SK-N-SH (cell line): ENCODE results near the gene DENND1A. TPM values are rescaled to one million over a fixed set of nuclear protein-coding genes. Genes with fewer than 3 reads are reported as not detected.

ENCODE experiments used
- CTCF ChIA-PET: fragments of 300-600, 350-600 bp; formaldehyde crosslinking; extraction: SDS; loops from one replicate; lab custom pipeline; 2021; lab: Yijun Ruan, JAX
- POLR2A ChIA-PET: fragments of 350-600 bp; sonication (Branson Sonifier 250); formaldehyde crosslinking; extraction: SDS; loops from one replicate; lab custom pipeline; 2020; ENCODE audit warnings: antibody characterized with exemption, inconsistent platforms; lab: Yijun Ruan, JAX
- DNase-seq: peaks from one replicate; pipeline ENCODE4 v3.0.0; 2012
- H2AFZ ChIP-seq: fragments of 200-600 bp; sonication (generic); 2 replicates; pipeline ENCODE4 v1.8.1; 2016; ENCODE audit warnings: antibody characterized with exemption, mild to moderate bottlenecking, low read depth
- H3F3A ChIP-seq: fragments of 200-600 bp; sonication (generic); replicated peaks from 2 replicates; pipeline ENCODE3; 2016; ENCODE audit warnings: antibody characterized with exemption, mild to moderate bottlenecking; ENCODE audit not compliant: insufficient read depth
- H3K27ac ChIP-seq, 2 experiments: fragments of 200-500 bp in 1 of 2; fragments of 200-600 bp in 1 of 2; sonication (Bioruptor generic) in 1 of 2; sonication (generic), shearing (Covaris generic) in 1 of 2; 2 replicates each; pipeline versions ENCODE4 v1.5.1 to v1.6.1; 2014 to 2016; ENCODE audit warnings: low read depth in 2 of 2, inconsistent platforms in 1 of 2, low read length in 1 of 2, mild to moderate bottlenecking in 1 of 2, mixed read lengths in 1 of 2
- H3K27me3 ChIP-seq: fragments of 200-600 bp; sonication (generic), shearing (Covaris generic); 2 replicates; pipeline ENCODE4 v1.6.1; 2016; ENCODE audit warnings: mixed run types; ENCODE audit not compliant: insufficient read depth
- H3K36me3 ChIP-seq, 2 experiments: fragments of 200-500 bp in 1 of 2; fragments of 200-600 bp in 1 of 2; sonication (Bioruptor generic) in 1 of 2; sonication (generic) in 1 of 2; replicated peaks in 1 of 2; 2 replicates each; pipeline versions ENCODE3 to v1.5.1; 2014 to 2016; ENCODE audit warnings: low read length in 1 of 2, mild to moderate bottlenecking in 1 of 2; ENCODE audit not compliant: insufficient read depth in 2 of 2, control insufficient read depth in 1 of 2
- H3K4me1 ChIP-seq, 2 experiments: fragments of 200-500 bp in 1 of 2; fragments of 200-600 bp in 1 of 2; sonication (Bioruptor generic) in 1 of 2; sonication (generic), shearing (Covaris generic) in 1 of 2; 2 replicates each; pipeline versions ENCODE4 v1.5.1 to v1.6.1; 2014 to 2016; ENCODE audit warnings: low read depth in 1 of 2, low read length in 1 of 2, mixed run types in 1 of 2; ENCODE audit not compliant: insufficient read depth in 2 of 2, control insufficient read depth in 1 of 2
- H3K4me2 ChIP-seq: fragments of 200-600 bp; sonication (generic), shearing (Covaris generic); 2 replicates; pipeline ENCODE4 v1.6.1; 2017; ENCODE audit warnings: mixed run types
- H3K4me3 ChIP-seq, 2 experiments: fragments of 200-500 bp in 1 of 2; fragments of 200-600 bp in 1 of 2; sonication (Bioruptor generic) in 1 of 2; sonication (generic), shearing (Covaris generic) in 1 of 2; 2 replicates each; pipeline versions ENCODE4 v1.5.1 to v1.8.1; 2014 to 2016; ENCODE audit warnings: low read depth in 2 of 2, inconsistent platforms in 1 of 2, low read length in 1 of 2, mild to moderate bottlenecking in 1 of 2, mixed read lengths in 1 of 2, moderate library complexity in 1 of 2
- H3K79me2 ChIP-seq: fragments of 200-600 bp; sonication (generic); 2 replicates; pipeline ENCODE4 v1.8.1; 2017; ENCODE audit warnings: mild to moderate bottlenecking; ENCODE audit not compliant: insufficient read depth
- H3K9ac ChIP-seq: fragments of 200-600 bp; sonication (generic); 2 replicates; pipeline ENCODE4 v1.6.1; 2017; ENCODE audit warnings: mixed run types
- H3K9me2 ChIP-seq: fragments of 200-600 bp; sonication (generic); 2 replicates; pipeline ENCODE4 v1.6.1; 2017; ENCODE audit warnings: mixed run types
- H3K9me3 ChIP-seq: fragments of 200-600 bp; sonication (generic); 2 replicates; pipeline ENCODE4 v1.6.1; 2017; ENCODE audit warnings: mixed run types, mild to moderate bottlenecking, moderate library complexity
- H4K20me1 ChIP-seq: fragments of 200-600 bp; sonication (generic); 2 replicates; pipeline ENCODE4 v1.6.1; 2017; ENCODE audit warnings: mild to moderate bottlenecking, mixed run types; ENCODE audit not compliant: insufficient read depth
- CHD2 ChIP-seq: fragments of 150-350 bp; IDR thresholded peaks from 2 replicates; pipeline ENCODE4 v1.6.1; 2018; ENCODE audit warnings: low read length; ENCODE audit not compliant: partially characterized antibody
- EP300 ChIP-seq, 2 experiments: IDR thresholded peaks; 2 replicates each; pipeline versions ENCODE4 v1.4.0 to v1.6.1; 2012; ENCODE audit warnings: borderline replicate concordance in 1 of 2, low read depth in 1 of 2, low read length in 1 of 2
- FOXJ3 ChIP-seq: sonication (generic); formaldehyde crosslinking; IDR thresholded peaks from 2 replicates; pipeline ENCODE4 v1.5.1; 2020; ENCODE audit warnings: mild to moderate bottlenecking, missing genetic modification reagents
- JUND ChIP-seq: IDR thresholded peaks from 2 replicates; pipeline ENCODE4 v1.4.0; 2012
- POLR2AphosphoS5 ChIP-seq: IDR thresholded peaks from 2 replicates; pipeline ENCODE4 v1.6.1; 2012; ENCODE audit warnings: low read depth, low read length
- RCOR1 ChIP-seq: fragments of 150-350 bp; IDR thresholded peaks from 2 replicates; pipeline ENCODE4 v1.6.1; 2017; ENCODE audit warnings: antibody characterized with exemption, low read length
- TEAD4 ChIP-seq: IDR thresholded peaks from 2 replicates; pipeline ENCODE4 v1.4.0; 2012; ENCODE audit warnings: mild to moderate bottlenecking, borderline replicate concordance; ENCODE audit not compliant: insufficient read depth
- YY1 ChIP-seq: IDR thresholded peaks from 2 replicates; pipeline ENCODE4 v1.4.0; 2012; ENCODE audit warnings: low read depth, mild to moderate bottlenecking
- WGBS: methylation state at CpG from one replicate; pipeline ENCODE4 v1.1.6; 2017; ENCODE audit warnings: low lambda C conversion rate; 5-methylcytosine and 5-hydroxymethylcytosine counted together
- polyA plus RNA-seq, 3 experiments: library from polyadenylated mRNA; depleted of rRNA; stranded (reverse); fragments of >200 nt; gene quantifications; 2 replicates each; pipeline ENCODE4 v1.2.3, GENCODE V29; 2012
- TF ChIP-seq, protein P1 (sequence below): IDR thresholded peaks from 2 replicates; pipeline ENCODE4 v1.4.0; 2012; ENCODE audit warnings: low read depth
- TF ChIP-seq, protein P2 (sequence below): fragments of 200-600 bp; sonication (generic); IDR thresholded peaks from 2 replicates; pipeline ENCODE4 v1.6.1; 2017; ENCODE audit warnings: antibody characterized with exemption, mild to moderate bottlenecking, moderate library complexity
- TF ChIP-seq, protein P3 (sequence below): IDR thresholded peaks from 2 replicates; pipeline ENCODE4 v1.4.0; 2012; ENCODE audit warnings: low read depth, borderline replicate concordance
- TF ChIP-seq, protein P4 (sequence below): IDR thresholded peaks from 2 replicates; pipeline ENCODE4 v1.4.0; 2012; ENCODE audit warnings: low read depth, borderline replicate concordance

The DENND1A gene
- polyA plus RNA-seq, 1 of the 3 experiments (the other 2 are of a cell fraction): 25.4 TPM

DNA sequence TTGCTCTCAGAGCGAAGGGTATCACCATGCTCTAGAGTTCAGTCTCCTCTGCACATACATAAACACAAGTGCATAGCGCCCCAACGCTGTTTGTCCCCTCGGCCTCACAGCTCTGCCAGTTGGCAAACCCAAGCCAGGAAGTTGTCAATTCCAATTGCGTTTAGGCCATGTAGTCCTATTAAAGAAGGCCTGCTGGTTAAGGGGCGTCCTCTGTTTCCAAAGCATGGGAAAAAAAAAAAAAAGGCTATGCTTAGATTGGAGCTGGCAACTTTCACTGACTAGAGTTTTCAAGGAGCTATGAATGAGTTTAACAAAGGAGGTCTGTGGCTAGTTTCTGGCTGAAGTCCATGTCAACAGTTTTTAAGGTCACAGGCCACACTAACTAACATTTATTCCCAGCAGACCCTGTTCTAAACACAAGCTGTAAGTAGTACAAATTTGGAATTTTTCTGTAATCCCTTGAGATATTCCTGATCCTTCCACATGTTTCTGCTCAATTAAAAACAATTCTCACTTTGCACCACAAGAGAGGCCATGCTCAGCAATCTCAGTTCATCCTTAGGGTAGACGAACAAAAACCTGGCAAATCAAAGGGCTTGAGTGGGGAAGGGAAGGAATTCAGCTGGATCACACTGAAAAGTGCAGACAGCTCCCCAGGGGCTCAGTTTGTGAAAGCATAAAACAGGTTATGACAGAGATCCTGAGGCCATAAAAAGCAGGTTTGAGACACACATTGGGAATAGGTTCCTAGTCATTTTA is 187.7 kb downstream of the DENND1A start:
- Histone ChIP-seq H3K4me3 (no peak overlapping the region), H3K27me3 (no peaks in the 10 kb centered on the region), H3K36me3 (no peaks in the 10 kb centered on the region), H3K4me2 (no peak overlapping the region), H3K9me3 (no peaks in the 10 kb centered on the region), H2AFZ (no peak overlapping the region), H3K4me1 (peaks cover 0 to 3% of the 10 kb centered on the region in 2 experiments; a peak in 2 of 4 replicates), H3K27ac (no peak overlapping the region), H3K9ac (no peak overlapping the region), H4K20me1 (no peaks in the 10 kb centered on the region), H3K9me2 (no peaks in the 10 kb centered on the region), H3F3A (no peaks in the 10 kb centered on the region), H3K79me2 (no peaks in the 10 kb centered on the region)
- TF ChIP-seq, protein P1, sequence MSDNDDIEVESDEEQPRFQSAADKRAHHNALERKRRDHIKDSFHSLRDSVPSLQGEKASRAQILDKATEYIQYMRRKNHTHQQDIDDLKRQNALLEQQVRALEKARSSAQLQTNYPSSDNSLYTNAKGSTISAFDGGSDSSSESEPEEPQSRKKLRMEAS: no peak
- TF ChIP-seq RCOR1: no peak
- TF ChIP-seq, protein P2, sequence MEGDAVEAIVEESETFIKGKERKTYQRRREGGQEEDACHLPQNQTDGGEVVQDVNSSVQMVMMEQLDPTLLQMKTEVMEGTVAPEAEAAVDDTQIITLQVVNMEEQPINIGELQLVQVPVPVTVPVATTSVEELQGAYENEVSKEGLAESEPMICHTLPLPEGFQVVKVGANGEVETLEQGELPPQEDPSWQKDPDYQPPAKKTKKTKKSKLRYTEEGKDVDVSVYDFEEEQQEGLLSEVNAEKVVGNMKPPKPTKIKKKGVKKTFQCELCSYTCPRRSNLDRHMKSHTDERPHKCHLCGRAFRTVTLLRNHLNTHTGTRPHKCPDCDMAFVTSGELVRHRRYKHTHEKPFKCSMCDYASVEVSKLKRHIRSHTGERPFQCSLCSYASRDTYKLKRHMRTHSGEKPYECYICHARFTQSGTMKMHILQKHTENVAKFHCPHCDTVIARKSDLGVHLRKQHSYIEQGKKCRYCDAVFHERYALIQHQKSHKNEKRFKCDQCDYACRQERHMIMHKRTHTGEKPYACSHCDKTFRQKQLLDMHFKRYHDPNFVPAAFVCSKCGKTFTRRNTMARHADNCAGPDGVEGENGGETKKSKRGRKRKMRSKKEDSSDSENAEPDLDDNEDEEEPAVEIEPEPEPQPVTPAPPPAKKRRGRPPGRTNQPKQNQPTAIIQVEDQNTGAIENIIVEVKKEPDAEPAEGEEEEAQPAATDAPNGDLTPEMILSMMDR: no peak
- TF ChIP-seq POLR2AphosphoS5: no peak
- no peak for TF ChIP-seq CHD2
- TF ChIP-seq FOXJ3: no peak
- TF ChIP-seq, protein P3, sequence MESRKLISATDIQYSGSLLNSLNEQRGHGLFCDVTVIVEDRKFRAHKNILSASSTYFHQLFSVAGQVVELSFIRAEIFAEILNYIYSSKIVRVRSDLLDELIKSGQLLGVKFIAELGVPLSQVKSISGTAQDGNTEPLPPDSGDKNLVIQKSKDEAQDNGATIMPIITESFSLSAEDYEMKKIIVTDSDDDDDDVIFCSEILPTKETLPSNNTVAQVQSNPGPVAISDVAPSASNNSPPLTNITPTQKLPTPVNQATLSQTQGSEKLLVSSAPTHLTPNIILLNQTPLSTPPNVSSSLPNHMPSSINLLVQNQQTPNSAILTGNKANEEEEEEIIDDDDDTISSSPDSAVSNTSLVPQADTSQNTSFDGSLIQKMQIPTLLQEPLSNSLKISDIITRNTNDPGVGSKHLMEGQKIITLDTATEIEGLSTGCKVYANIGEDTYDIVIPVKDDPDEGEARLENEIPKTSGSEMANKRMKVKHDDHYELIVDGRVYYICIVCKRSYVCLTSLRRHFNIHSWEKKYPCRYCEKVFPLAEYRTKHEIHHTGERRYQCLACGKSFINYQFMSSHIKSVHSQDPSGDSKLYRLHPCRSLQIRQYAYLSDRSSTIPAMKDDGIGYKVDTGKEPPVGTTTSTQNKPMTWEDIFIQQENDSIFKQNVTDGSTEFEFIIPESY: no peak
- TF ChIP-seq, protein P4, sequence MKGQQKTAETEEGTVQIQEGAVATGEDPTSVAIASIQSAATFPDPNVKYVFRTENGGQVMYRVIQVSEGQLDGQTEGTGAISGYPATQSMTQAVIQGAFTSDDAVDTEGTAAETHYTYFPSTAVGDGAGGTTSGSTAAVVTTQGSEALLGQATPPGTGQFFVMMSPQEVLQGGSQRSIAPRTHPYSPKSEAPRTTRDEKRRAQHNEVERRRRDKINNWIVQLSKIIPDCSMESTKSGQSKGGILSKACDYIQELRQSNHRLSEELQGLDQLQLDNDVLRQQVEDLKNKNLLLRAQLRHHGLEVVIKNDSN: no peak
- TF ChIP-seq YY1: no peak
- no peak for TF ChIP-seq EP300 (IDR thresholded peaks at IDR 0.05; ENCODE audit: borderline replicate concordance in 1 of 2, low read depth in 1 of 2, low read length in 1 of 2)
- TF ChIP-seq JUND: no peak
- no peak for TF ChIP-seq TEAD4
- ChIA-PET POLR2A (interaction anchor here (0.6 kb wide), 1 partner anchor 26 kb away, joined by 3 read pairs; no protein-coding TSS in a partner anchor), CTCF (no interaction called here)
- 90% methylated on average over 7 of the region's 7 CpGs for WGBS
- DNase-seq: no peak
